A549 (cell line): ENCODE data around the gene PDE8B.

Experiments used
- CBX2 ChIP-seq: fragments of 200-600 bp; sonication (generic); IDR thresholded peaks from 2 replicates; pipeline ENCODE4 v1.6.1; 2016; ENCODE audit warnings: low read depth, mild to moderate bottlenecking, borderline replicate concordance
- EP300 ChIP-seq, 2 experiments: fragments of >200 bp; sonication (Bioruptor Twin); formaldehyde crosslinking; IDR thresholded peaks; 2 replicates in 1 of 2; 3 replicates in 1 of 2; pipeline ENCODE4 v1.6.1; 2016 to 2017
- JUN ChIP-seq, 2 experiments: fragments of >200 bp; sonication (Bioruptor Twin); formaldehyde crosslinking; IDR thresholded peaks; 2 replicates in 1 of 2; 3 replicates in 1 of 2; pipeline ENCODE4 v1.6.1; 2016 to 2017
- JUNB ChIP-seq: fragments of >200 bp; sonication (Bioruptor Twin); formaldehyde crosslinking; IDR thresholded peaks from 2 replicates; pipeline ENCODE4 v1.6.1; 2016
- PBX3 ChIP-seq: IDR thresholded peaks from 2 replicates; pipeline ENCODE4 v1.6.1; 2012
- REST ChIP-seq: fragments of 200-600 bp; sonication (generic); IDR thresholded peaks from 2 replicates; pipeline ENCODE4 v1.6.1; 2016; ENCODE audit warnings: antibody characterized with exemption, mild to moderate bottlenecking, moderate library complexity
- TF ChIP-seq, protein P1 (sequence below): fragments of >200 bp; sonication (Bioruptor Twin); formaldehyde crosslinking; IDR thresholded peaks from 3 replicates; pipeline ENCODE4 v1.5.1; 2016

DNA sequence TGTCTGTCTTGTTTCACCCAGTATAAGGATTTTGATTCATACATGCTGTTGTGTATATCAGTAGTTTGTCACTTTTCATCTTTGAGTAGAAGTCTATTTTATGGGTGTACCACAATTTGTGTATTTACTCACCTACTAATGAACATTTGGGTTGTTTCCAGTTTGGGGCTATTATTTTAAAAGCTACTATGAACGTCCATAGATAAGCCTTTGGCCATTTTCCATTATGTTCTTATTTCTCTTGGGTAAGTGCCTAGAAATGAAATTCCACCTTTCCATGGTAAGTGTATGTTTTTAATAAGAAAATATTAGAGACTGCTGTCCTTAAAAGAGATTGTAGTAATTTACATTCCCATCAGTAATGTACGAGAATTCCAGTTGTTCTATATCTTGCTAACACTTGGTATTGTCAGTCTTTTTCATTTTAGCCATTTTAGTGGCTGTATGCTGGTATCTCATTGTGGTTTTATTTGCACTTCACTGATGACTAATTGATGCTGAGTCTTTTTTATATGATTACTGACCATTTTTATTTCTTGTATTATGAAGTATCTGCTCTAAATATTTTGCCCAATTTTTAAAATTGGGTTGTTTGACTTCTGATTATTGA, 17.9 kb upstream of the PDE8B start:
- TF ChIP-seq JUNB (no peak), JUN (IDR thresholded peaks at IDR 0.05) (no peak), REST (no peak), EP300 (IDR thresholded peaks at IDR 0.05) (no peak), CBX2 (no peak), PBX3 (no peak)
- TF ChIP-seq, protein P1, sequence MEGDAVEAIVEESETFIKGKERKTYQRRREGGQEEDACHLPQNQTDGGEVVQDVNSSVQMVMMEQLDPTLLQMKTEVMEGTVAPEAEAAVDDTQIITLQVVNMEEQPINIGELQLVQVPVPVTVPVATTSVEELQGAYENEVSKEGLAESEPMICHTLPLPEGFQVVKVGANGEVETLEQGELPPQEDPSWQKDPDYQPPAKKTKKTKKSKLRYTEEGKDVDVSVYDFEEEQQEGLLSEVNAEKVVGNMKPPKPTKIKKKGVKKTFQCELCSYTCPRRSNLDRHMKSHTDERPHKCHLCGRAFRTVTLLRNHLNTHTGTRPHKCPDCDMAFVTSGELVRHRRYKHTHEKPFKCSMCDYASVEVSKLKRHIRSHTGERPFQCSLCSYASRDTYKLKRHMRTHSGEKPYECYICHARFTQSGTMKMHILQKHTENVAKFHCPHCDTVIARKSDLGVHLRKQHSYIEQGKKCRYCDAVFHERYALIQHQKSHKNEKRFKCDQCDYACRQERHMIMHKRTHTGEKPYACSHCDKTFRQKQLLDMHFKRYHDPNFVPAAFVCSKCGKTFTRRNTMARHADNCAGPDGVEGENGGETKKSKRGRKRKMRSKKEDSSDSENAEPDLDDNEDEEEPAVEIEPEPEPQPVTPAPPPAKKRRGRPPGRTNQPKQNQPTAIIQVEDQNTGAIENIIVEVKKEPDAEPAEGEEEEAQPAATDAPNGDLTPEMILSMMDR: no peak
